GM18861 (cell line): ENCODE measurements around the gene TNRC6B.

ENCODE experiments used
- ATAC-seq: cut with Tn5 transposase; IDR thresholded peaks from one replicate; pipeline ENCODE4 v1.9.1; 2021; ENCODE audit not compliant: unreplicated experiment

The TNRC6B gene

DNA sequence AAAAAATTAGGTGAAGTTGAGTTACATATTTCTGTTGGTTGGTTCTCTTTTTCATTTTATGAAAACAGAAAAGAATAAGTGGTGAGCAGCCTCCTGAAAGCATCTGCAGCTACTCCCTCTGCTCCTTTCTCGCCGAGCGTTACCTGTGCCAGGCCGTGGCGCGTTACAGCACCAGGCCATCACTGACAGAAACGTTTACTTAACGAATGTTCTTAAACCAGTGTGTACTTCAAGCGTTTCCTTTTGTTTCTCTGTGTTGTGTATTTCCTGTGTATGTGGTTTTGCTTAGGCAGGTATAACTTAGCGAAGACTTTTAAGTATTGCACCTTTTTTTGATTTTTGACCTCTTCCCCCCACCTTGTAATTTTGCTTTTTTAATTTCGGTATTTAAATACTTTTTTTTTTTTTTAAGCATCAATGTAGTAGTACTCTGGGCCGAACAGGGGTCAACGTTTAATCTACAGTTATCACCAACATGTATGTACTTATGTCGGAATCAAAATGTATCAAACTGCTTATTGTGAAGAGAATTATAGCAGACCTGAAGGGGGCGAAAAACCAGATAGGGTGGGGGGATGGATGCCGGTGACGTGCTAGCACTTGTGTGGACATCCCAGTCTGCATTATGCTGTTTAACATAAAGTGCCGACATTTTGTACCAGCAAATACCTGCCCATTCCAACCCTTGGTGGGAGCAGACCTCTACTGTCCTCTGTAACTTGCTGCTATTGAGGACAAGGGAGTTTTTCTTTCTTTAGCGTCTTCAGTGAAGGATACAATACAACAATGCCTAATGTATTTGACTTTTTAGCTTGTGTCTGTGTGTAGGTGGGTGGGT, 147.0 kb downstream of the TNRC6B start:
- ATAC-seq: no peak

GRCh38 chr22:40325315-40325714, 147.6 kb downstream of the TNRC6B start:
- no peak for ATAC-seq

DNA sequence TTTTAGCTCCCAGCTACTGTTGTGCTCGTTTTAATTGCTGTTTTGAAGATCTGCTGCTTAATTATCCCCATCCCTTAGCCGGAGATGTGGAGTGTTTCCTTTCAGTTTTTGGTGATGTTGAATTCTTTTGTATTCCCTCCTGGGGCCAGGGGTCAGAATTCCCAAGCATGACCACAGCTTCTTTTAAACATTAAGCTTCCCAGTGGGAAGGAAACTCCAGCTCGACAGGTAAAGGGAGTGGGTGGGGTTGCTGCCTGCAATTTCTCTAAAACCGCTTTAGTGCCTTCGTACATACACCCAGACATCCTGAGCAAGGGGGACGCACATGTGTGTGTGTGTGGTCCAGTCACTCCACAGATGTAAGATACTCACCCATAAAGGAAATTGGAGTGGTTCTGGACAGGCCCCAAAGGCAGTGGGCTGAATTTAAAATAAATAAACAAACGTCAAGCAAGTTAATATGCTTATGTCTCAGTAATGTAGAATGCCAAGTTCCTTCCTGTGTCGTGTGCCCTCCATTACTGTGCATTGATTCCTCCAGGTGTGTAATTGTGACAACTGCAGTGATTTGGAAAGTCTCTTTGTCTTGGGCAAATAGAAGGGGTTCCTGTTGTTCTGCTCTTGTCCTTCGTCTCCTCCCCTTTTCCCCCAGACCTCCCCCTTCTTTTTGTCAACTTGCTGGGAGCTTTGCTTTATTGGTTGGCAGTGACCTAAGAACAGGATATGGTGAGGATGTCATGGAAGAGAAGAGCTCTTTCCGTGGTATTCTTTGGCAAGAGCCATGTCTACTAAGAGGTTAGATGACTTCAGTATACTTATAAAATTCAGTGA, 149.4 kb downstream of the TNRC6B start:
- ATAC-seq: no peak

- ATAC-seq: no peak
Observed at GRCh38 chr22:40328546-40329456, 151.1 kb downstream of the TNRC6B start.

- no peak for ATAC-seq
Observed at GRCh38 chr22:40329466-40329865, 151.7 kb downstream of the TNRC6B start.

GRCh38 chr22:40330086-40330485, 152.4 kb downstream of the TNRC6B start:
- no peak for ATAC-seq

- no peak for ATAC-seq
Observed at GRCh38 chr22:40330615-40331014, 152.9 kb downstream of the TNRC6B start.

DNA sequence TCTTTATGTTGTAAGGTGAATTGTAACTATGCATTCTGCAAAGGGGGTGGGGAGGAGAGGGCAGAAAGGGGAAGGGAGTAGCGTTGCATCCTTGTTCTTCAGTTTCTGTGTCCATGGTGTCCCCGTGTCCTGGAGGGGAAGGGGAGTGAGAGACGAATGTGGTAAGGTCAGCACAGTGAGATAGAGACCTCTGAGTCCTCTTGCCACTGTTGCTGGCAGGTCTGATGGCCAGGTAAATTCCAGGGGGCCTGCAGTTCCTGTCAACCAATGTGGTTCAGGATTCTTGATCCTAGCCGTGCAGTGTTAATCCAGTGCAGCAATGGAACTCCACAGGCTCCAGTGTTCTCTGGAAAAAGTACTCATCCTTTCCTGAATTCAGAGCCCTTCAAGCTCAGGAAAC, 154.0 kb downstream of the TNRC6B start:
- ATAC-seq: no peak

DNA sequence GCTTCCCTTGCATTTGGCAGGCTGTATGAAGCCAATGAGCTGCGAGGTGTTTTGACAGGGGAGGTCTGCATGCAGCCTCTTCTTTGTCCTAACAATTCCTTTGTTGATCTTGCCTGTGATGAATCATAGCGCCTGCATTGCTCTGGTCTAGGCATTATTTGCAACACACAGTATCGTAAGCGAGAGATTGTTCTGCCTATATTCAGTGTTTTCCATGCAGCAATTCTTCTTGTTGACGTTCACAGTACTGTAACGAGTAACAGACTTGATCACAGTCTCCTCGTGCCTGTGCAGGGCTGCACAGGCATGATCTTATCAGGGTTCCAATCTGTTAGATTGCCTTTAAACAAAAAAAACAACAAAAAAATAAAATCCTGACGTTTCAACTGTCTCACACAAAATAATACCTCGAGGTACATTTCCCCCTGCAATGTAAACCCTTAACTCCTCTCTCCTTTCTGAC, 154.6 kb downstream of the TNRC6B start:
- no peak for ATAC-seq

GRCh38 chr22:40334060-40334459, 156.3 kb downstream of the TNRC6B start:
- no peak for ATAC-seq

GRCh38 chr22:40334899-40335298, 157.2 kb downstream of the TNRC6B start:
- ATAC-seq: no peak

- ATAC-seq: no peak
Observed at GRCh38 chr22:40335358-40335757, 157.6 kb downstream of the TNRC6B start.

DNA sequence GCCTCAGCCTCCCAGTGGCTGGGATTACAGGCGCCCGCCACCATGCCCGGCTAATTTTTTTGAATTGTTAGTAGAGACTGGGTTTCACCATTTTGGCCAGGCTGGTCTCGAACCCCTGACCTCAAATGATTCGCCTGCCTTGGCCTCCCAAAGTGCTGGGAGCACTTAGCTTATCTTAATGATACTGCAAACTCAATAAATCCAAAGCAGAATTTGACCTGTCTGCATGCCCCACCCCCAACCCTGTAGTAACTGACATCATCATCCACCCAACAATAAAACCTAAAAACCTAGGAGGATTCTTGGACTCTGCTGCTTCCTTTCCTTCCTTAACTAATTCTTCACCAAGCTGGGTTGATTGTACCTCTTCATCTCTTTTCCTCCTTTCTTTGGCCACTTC, 162.3 kb downstream of the TNRC6B start:
- no peak for ATAC-seq

DNA sequence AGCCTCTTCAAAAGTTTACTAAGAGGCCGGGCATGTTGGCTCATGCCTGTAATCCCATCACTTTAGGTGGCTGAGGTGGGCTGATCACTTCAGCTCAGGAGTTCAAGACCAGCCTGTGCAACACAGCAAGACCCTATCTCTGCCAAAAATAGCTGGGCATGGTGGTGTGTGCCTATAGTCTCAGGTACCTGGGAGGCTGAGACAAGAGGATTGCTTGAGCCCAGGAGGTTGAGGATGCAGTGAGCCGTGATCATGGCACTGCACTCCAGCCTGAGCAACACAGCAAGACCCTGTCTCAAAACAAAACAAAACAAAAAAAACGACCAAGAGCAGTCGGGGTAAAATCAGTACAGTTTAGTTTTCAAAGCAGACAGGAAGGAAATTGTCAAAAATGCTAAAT, 163.9 kb downstream of the TNRC6B start:
- ATAC-seq: no peak

DNA sequence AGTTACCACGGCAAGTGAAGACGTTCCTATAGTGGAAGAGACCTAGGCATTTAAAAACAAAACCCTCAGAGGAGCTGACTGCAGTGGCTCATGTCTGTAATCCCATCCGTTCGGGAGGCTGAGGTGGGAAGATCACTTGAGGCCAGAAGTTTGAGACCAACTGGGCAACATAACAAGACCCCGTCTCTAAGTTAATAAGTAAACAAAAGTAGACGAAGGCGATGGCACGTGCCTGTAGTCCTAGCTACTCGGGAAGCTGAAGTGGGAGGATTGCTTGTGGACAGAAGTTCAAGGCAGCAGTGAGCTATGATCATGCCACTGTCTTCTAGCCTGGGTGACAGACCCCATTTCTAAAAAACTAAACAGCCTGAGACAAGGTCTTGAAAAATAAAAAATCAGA, 164.8 kb downstream of the TNRC6B start:
- no peak for ATAC-seq

DNA sequence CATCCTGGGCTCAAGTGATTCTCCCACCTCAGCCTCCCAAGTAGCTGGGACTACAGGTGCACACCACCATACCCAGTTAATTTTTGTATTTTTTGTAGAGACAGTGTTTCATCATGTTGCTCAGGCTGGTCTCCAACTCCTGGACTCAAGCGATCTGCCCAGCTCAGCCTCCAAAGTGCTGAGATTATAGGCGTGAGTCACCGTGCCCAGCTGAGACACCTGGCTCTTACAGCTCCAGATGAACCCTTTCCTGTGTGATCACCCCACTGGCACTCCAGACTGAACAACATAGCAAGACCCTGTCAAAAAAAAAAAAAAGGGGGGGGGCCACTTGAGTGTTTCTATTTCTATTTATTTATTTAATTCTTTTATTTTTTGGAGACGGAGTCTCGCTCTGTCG, 167.5 kb downstream of the TNRC6B start:
- ATAC-seq: no peak

GRCh38 chr22:40345815-40346184, 168.1 kb downstream of the TNRC6B start:
- no peak for ATAC-seq

- ATAC-seq: peak; percentile 63
Observed at GRCh38 chr22:40346185-40347118, 168.7 kb downstream of the TNRC6B start, which contains the start of gene ADSL. TSS of gene ADSL (plus strand) at chr22:40346500. CDS start at chr22:40346559, 59 bp downstream.

- no peak for ATAC-seq
Observed at GRCh38 chr22:40347300-40347699, 169.6 kb downstream of the TNRC6B start.
